Left cardiac atrium (tissue), 4 donors: ENCODE measurements around the gene SPSB2. TPM values are rescaled to one million over a fixed set of nuclear protein-coding genes. Genes with fewer than 3 reads are reported as not detected.
"Not testable (repeated sequence)": the region's sequence is repeated elsewhere in the genome, so short reads cannot be mapped to it uniquely, and the experiment has no call there.

ENCODE experiments used
- ATAC-seq, 2 donors: fragments of 200-7000 bp; cut with Tn5 transposase; one replicate each; pipeline ENCODE4 v1.9.1; 2020; ENCODE audit warnings: mild to moderate bottlenecking in 2 of 2, moderate library complexity in 2 of 2
- DNase-seq: peaks from one replicate; pipeline ENCODE4 v3.0.0-alpha.2; 2020
- intact Hi-C, 2 donors: fragments of 100-400 bp; cut with DNase I; formaldehyde crosslinking; loops; one replicate each; pipeline versions ENCODE4 v1.14.1 to v1.15.1; 2022 to 2023
- long read RNA-seq: library from polyadenylated mRNA; unstranded; transcript quantifications from one replicate; pipeline ENCODE4 v2.0.0, GENCODE V29; 2021
- total RNA-seq, 2 donors: library from RNA; stranded (reverse); fragmentation: NEBNext Ultra II Directional; extraction: Animal tissue kit (Norgen Biotek cat#: 25700); gene quantifications; one replicate each; pipeline ENCODE4 v1.2.1, GENCODE V29; 2021
- donor health status: DM: no; HTN: yes; CAD: no.
- donor health status: DM: no; HTN: yes; CAD: no; lungs with severe emphysema.
- donor health status: DM: yes; HTN: yes; CAD: no.
- donor health status: Dilated cardiomyopathy.

The SPSB2 gene
- 1 to 10 TPM; 3.7 to 4.1 TPM for total RNA-seq
- long read RNA-seq, partial matches to known transcripts = 4 of 4 reads
- long read RNA-seq, other reads (novel, unspliced or antisense) = 0 of 4 reads

- ATAC-seq = peak; percentile 94 to 96
- intact Hi-C loops = loop anchor here in 1 of 2 donors (2.0 kb wide), 1 partner anchor 17 kb away; no protein-coding TSS in a partner anchor
- DNase-seq = peak; percentile 99
Measured at GRCh38 chr12:6873094-6874014, at the start of gene SPSB2. TSS of gene SPSB2 (minus strand) at chr12:6873303. CDS start at chr12:6872901, 402 bp downstream.

- DNase-seq (no peak), ATAC-seq (no peak)
- intact Hi-C loops = loop anchor here in 1 of 2 donors (2.0 kb wide), 1 partner anchor 43 kb away; no protein-coding TSS in a partner anchor
Measured at GRCh38 chr12:6921996-6922946, 49.2 kb upstream of the SPSB2 start.

GRCh38 chr12:6921539-6921938, 48.4 kb upstream of the SPSB2 start:
- intact Hi-C loops = no loop called here
- no peak for DNase-seq
- no peak for ATAC-seq

- ATAC-seq (no peak), DNase-seq (no peak)
- intact Hi-C loops = no loop called here
Measured at GRCh38 chr12:6919588-6919987, 46.5 kb upstream of the SPSB2 start.

- ATAC-seq = no peak
- no peak for DNase-seq
- intact Hi-C loops = no loop called here
Measured at GRCh38 chr12:6917491-6918231, 44.6 kb upstream of the SPSB2 start.

GRCh38 chr12:6916426-6917200, 43.5 kb upstream of the SPSB2 start:
- DNase-seq (no peak), ATAC-seq (no peak)
- intact Hi-C loops = no loop called here

GRCh38 chr12:6915789-6916285, 42.7 kb upstream of the SPSB2 start:
- DNase-seq (no peak), ATAC-seq (no peak)
- intact Hi-C loops = no loop called here

GRCh38 chr12:6914947-6915788, 42.1 kb upstream of the SPSB2 start:
- DNase-seq = peak; percentile 49
- peak; percentile 3 to 8 for ATAC-seq
- intact Hi-C loops = no loop called here

GRCh38 chr12:6914246-6914946, 41.3 kb upstream of the SPSB2 start, which contains the start of gene ENO2:
TSS of gene ENO2 (plus strand) at chr12:6914580. CDS start at chr12:6915833, 1,253 bp downstream.
- intact Hi-C loops = no loop called here
- peak; percentile 87 for DNase-seq
- peak; percentile 93 to 95 for ATAC-seq

- no peak for ATAC-seq
- no peak for DNase-seq
- intact Hi-C loops = no loop called here
Measured at GRCh38 chr12:6912164-6912935, 39.2 kb upstream of the SPSB2 start.

- ATAC-seq (no peak), DNase-seq (no peak)
- intact Hi-C loops = no loop called here
Measured at GRCh38 chr12:6909421-6910145, 36.5 kb upstream of the SPSB2 start.

GRCh38 chr12:6908141-6908540, 35.0 kb upstream of the SPSB2 start:
- ATAC-seq, DNase-seq, intact Hi-C loops: not testable (repeated sequence)

- ATAC-seq (no peak), DNase-seq (no peak)
- intact Hi-C loops = no loop called here
Measured at GRCh38 chr12:6905414-6906040, 32.4 kb upstream of the SPSB2 start.
